IMR-90 (cell line): ENCODE data around the gene LMBRD2. TPM values are rescaled to one million over a fixed set of nuclear protein-coding genes. Genes with fewer than 3 reads are reported as not detected.

ENCODE experiments used
- ATAC-seq: fragments of 200-7000 bp; cut with Tn5 transposase; 2 replicates; pipeline ENCODE4 v1.9.1; 2020; ENCODE audit warnings: low read depth, mild to moderate bottlenecking, moderate library complexity
- BruUV-seq: library from RNA; stranded (reverse); fragments of 400-500 nt; replicated peaks from 2 replicates; lab custom pipeline; 2021; lab: Mats Ljungman, UMichigan
- CTCF ChIA-PET: fragments of 300-600 bp; formaldehyde crosslinking; extraction: SDS; loops from one replicate; lab custom pipeline; 2021; ENCODE audit warnings: antibody characterized with exemption; lab: Yijun Ruan, JAX
- POLR2A ChIA-PET: fragments of 300-600 bp; sonication (Branson Sonifier 250); formaldehyde crosslinking; loops from one replicate; lab custom pipeline; 2022; ENCODE audit warnings: antibody characterized with exemption; ENCODE audit not compliant: unreplicated experiment; lab: Charles Lee
- DNase-seq: peaks from one replicate; pipeline ENCODE4 v3.0.0; 2013
- H2AFZ ChIP-seq: replicated peaks from 2 replicates; pipeline ENCODE3; 2013; ENCODE audit warnings: low read length, mild to moderate bottlenecking; ENCODE audit not compliant: poor library complexity
- H2AK5ac ChIP-seq: 2 replicates; pipeline ENCODE4 v1.6.1; 2013; ENCODE audit warnings: low read depth, low read length, inconsistent platforms
- H2AK9ac ChIP-seq: replicated peaks from 2 replicates; pipeline ENCODE3; 2013; ENCODE audit warnings: mild to moderate bottlenecking, low read depth, low read length, moderate library complexity; ENCODE audit not compliant: poor library complexity
- H2BK120ac ChIP-seq: 2 replicates; pipeline ENCODE4 v1.6.1; 2013; ENCODE audit warnings: low read depth, low read length, inconsistent platforms
- H2BK15ac ChIP-seq: 3 replicates; pipeline ENCODE4 v1.6.1; 2013; ENCODE audit warnings: low read depth, low read length, inconsistent platforms
- H2BK20ac ChIP-seq: 2 replicates; pipeline ENCODE4 v1.6.1; 2013; ENCODE audit warnings: low read depth, mild to moderate bottlenecking, inconsistent platforms, low read length, moderate library complexity
- H2BK5ac ChIP-seq: 2 replicates; pipeline ENCODE4 v1.6.1; 2013; ENCODE audit warnings: mild to moderate bottlenecking, low read depth, low read length, inconsistent platforms; ENCODE audit not compliant: poor library complexity, severe bottlenecking
- H3K14ac ChIP-seq: replicated peaks from 2 replicates; pipeline ENCODE4 v1.6.1; 2013; ENCODE audit warnings: low read depth, low read length, inconsistent platforms
- H3K18ac ChIP-seq: 2 replicates; pipeline ENCODE4 v1.6.1; 2013; ENCODE audit warnings: low read depth, low read length, control low read depth
- H3K23ac ChIP-seq: 2 replicates; pipeline ENCODE4 v1.6.1; 2013; ENCODE audit warnings: low read depth, low read length, inconsistent platforms
- H3K27ac ChIP-seq: 2 replicates; pipeline ENCODE4 v1.5.1; 2013; ENCODE audit warnings: mild to moderate bottlenecking, control low read depth, low read length; ENCODE audit not compliant: insufficient read depth
- H3K27me3 ChIP-seq: 2 replicates; pipeline ENCODE4 v1.6.1; 2013; ENCODE audit warnings: low read length; ENCODE audit not compliant: control insufficient read depth, insufficient read depth
- H3K36me3 ChIP-seq: 2 replicates; pipeline ENCODE4 v1.6.1; 2013; ENCODE audit warnings: low read length, mixed read lengths; ENCODE audit not compliant: control insufficient read depth, insufficient read depth
- H3K4ac ChIP-seq: 2 replicates; pipeline ENCODE4 v1.6.1; 2013; ENCODE audit warnings: low read depth, low read length, inconsistent platforms
- H3K4me1 ChIP-seq: 2 replicates; pipeline ENCODE4 v1.6.1; 2013; ENCODE audit warnings: low read length, mixed read lengths; ENCODE audit not compliant: control insufficient read depth, insufficient read depth
- H3K4me2 ChIP-seq: 2 replicates; pipeline ENCODE4 v1.6.1; 2013; ENCODE audit warnings: low read depth, mild to moderate bottlenecking, control low read depth, low read length, moderate library complexity
- H3K4me3 ChIP-seq: 2 replicates; pipeline ENCODE4 v1.5.1; 2013; ENCODE audit warnings: low read depth, mild to moderate bottlenecking, control low read depth, low read length, moderate library complexity; ENCODE audit not compliant: insufficient read depth
- H3K56ac ChIP-seq: 2 replicates; pipeline ENCODE4 v1.6.1; 2013; ENCODE audit warnings: low read length, inconsistent platforms; ENCODE audit not compliant: insufficient read depth; ENCODE audit errors: extremely low read depth
- H3K79me1 ChIP-seq, 2 experiments: 2 replicates each; pipeline ENCODE4 v1.6.1; 2013; ENCODE audit warnings: low read length in 2 of 2, inconsistent platforms in 1 of 2, low read depth in 1 of 2
- H3K9ac ChIP-seq: 2 replicates; pipeline ENCODE4 v1.6.1; 2013; ENCODE audit warnings: low read depth, low read length, control low read depth
- H3K9me1 ChIP-seq: 2 replicates; pipeline ENCODE4 v1.6.1; 2013; ENCODE audit warnings: low read length, inconsistent platforms; ENCODE audit not compliant: insufficient read depth
- H3K9me3 ChIP-seq: 2 replicates; pipeline ENCODE4 v1.6.1; 2013; ENCODE audit warnings: low read length; ENCODE audit not compliant: control insufficient read depth, insufficient read depth
- H4K20me1 ChIP-seq: 2 replicates; pipeline ENCODE4 v1.6.1; 2013; ENCODE audit warnings: low read length, inconsistent platforms; ENCODE audit not compliant: insufficient read depth
- H4K5ac ChIP-seq: 2 replicates; pipeline ENCODE4 v1.6.1; 2013; ENCODE audit warnings: mild to moderate bottlenecking, low read depth, low read length, control low read depth
- H4K8ac ChIP-seq, 2 experiments: 2 replicates each; pipeline ENCODE4 v1.6.1; 2013; ENCODE audit warnings: low read depth in 2 of 2, low read length in 2 of 2, control low read depth in 1 of 2, inconsistent platforms in 1 of 2
- H4K91ac ChIP-seq: 2 replicates; pipeline ENCODE4 v1.6.1; 2013; ENCODE audit warnings: low read depth, low read length, inconsistent platforms; ENCODE audit not compliant: insufficient read depth
- BHLHE40 ChIP-seq: fragments of 150-350 bp; IDR thresholded peaks from 2 replicates; pipeline ENCODE4 v1.6.1; 2016; ENCODE audit warnings: mild to moderate bottlenecking, low read depth, low read length
- CEBPB ChIP-seq: IDR thresholded peaks from 2 replicates; pipeline ENCODE4 v1.6.1; 2012; ENCODE audit warnings: low read depth, low read length, improper control_type of control experiment
- CHD1 ChIP-seq: IDR thresholded peaks from 2 replicates; pipeline ENCODE4 v1.6.1; 2012; ENCODE audit warnings: low read depth, low read length, improper control_type of control experiment
- ELK1 ChIP-seq: fragments of 150-350 bp; IDR thresholded peaks from 2 replicates; pipeline ENCODE4 v1.6.1; 2016; ENCODE audit warnings: low read depth, mild to moderate bottlenecking, low read length, moderate library complexity, borderline replicate concordance
- FOS ChIP-seq: fragments of 150-350 bp; IDR thresholded peaks from 2 replicates; pipeline ENCODE4 v1.6.1; 2016; ENCODE audit warnings: low read depth, low read length
- MAZ ChIP-seq: IDR thresholded peaks from 2 replicates; pipeline ENCODE4 v1.6.1; 2012; ENCODE audit warnings: low read depth, mild to moderate bottlenecking, low read length, improper control_type of control experiment, moderate library complexity, borderline replicate concordance
- NFE2L2 ChIP-seq: fragments of 150-350 bp; IDR thresholded peaks from 2 replicates; pipeline ENCODE4 v1.6.1; 2016; ENCODE audit warnings: low read depth, mild to moderate bottlenecking, low read length
- POLR2A ChIP-seq: IDR thresholded peaks from 2 replicates; pipeline ENCODE4 v1.6.1; 2012; ENCODE audit warnings: mild to moderate bottlenecking, low read depth, low read length
- RAD21 ChIP-seq: IDR thresholded peaks from 2 replicates; pipeline ENCODE4 v1.6.1; 2012; ENCODE audit warnings: low read length, improper control_type of control experiment
- RCOR1 ChIP-seq: IDR thresholded peaks from 2 replicates; pipeline ENCODE4 v1.6.1; 2012; ENCODE audit warnings: mild to moderate bottlenecking, low read length, improper control_type of control experiment; ENCODE audit not compliant: insufficient replicate concordance
- RFX5 ChIP-seq: IDR thresholded peaks from 2 replicates; pipeline ENCODE4 v1.8.0; 2012; ENCODE audit warnings: low read depth, mild to moderate bottlenecking, low read length, moderate library complexity
- SMC3 ChIP-seq: fragments of 150-350 bp; IDR thresholded peaks from 2 replicates; pipeline ENCODE4 v1.6.1; 2016; ENCODE audit warnings: low read depth, mild to moderate bottlenecking, antibody characterized with exemption, low read length, moderate library complexity
- USF2 ChIP-seq: fragments of 150-350 bp; IDR thresholded peaks from 2 replicates; pipeline ENCODE4 v1.6.1; 2017; ENCODE audit warnings: mild to moderate bottlenecking, antibody characterized with exemption, low read length, low read depth
- WGBS, 2 experiments: methylation state at CpG; one replicate each; pipeline versions ENCODE4 v1.1.5 to v1.1.7; 2013; ENCODE audit warnings: missing lambda C conversion rate in 2 of 2; ENCODE audit not compliant: insufficient read length in 1 of 2; ENCODE audit errors: extremely low coverage in 2 of 2; 5-methylcytosine and 5-hydroxymethylcytosine counted together
- dilution Hi-C: fragments of 300-500 bp; cut with HindIII; formaldehyde crosslinking; loops from one replicate; pipeline ENCODE4 v1.14.3; 2018; ENCODE audit warnings: low sequenced_read_pairs; ENCODE audit not compliant: unreplicated experiment
- in situ Hi-C: fragments of 300-500 bp; cut with MboI; formaldehyde crosslinking; loops from 3 replicates; pipeline ENCODE4 v1.14.3; 2019; ENCODE audit warnings: low sequenced_read_pairs, inconsistent platforms, mixed read lengths
- intact Hi-C: fragments of 100-400 bp; cut with micrococcal nuclease; formaldehyde crosslinking; loops from 2 replicates; pipeline ENCODE4 v1.10.0; 2022
- polyA plus RNA-seq, 3 experiments: library from polyadenylated mRNA; depleted of rRNA; stranded (reverse); fragments of >200 nt; gene quantifications; 2 replicates each; pipeline ENCODE4 v1.2.3, GENCODE V29; 2012; ENCODE audit warnings: low replicate concordance in 1 of 3
- total RNA-seq: library from RNA; depleted of rRNA; stranded (reverse); fragments of >200 nt; gene quantifications from 2 replicates; pipeline ENCODE4 v1.2.3, GENCODE V29; 2012

The LMBRD2 gene
- total and polyA plus RNA-seq, 2 of the 4 experiments (the other 2 are of a cell fraction): 1.8 to 5.2 TPM

- Histone ChIP-seq H3K36me3 (no peaks in the 10 kb centered on the region), H3K4me3 (no peak overlapping the region), H3K9me1 (no peaks in the 10 kb centered on the region), H2BK15ac (no peak overlapping the region), H2BK20ac (no peak overlapping the region), H3K27ac (no peak overlapping the region), H4K91ac (no peak overlapping the region), H4K5ac (no peak overlapping the region), H3K18ac (no peak overlapping the region), H4K8ac (no peak overlapping the region), H3K56ac (no peak overlapping the region), H3K79me1 (no peaks in the 10 kb centered on the region), H3K27me3 (no peaks in the 10 kb centered on the region), H3K9me3 (no peaks in the 10 kb centered on the region), H3K23ac (no peak overlapping the region), H2AK5ac (no peak overlapping the region), H3K4me1 (no peaks in the 10 kb centered on the region), H3K9ac (no peak overlapping the region), H3K14ac (no peak overlapping the region), H2AK9ac (no peak overlapping the region), H3K4ac (no peak overlapping the region), H2BK120ac (no peak overlapping the region), H2BK5ac (no peak overlapping the region), H3K4me2 (no peak overlapping the region), H4K20me1 (no peaks in the 10 kb centered on the region), H2AFZ (no peak overlapping the region)
- CTCF ChIA-PET: interaction anchor here (0.8 kb wide), 2 partner anchors 22 to 209 kb away, joined by 3 to 5 read pairs; no protein-coding TSS in a partner anchor
- no CpG with 5 or more reads among the region's 2 CpGs for WGBS, 2 experiments
- dilution Hi-C loops (no loop called here), intact Hi-C loops (no loop called here), in situ Hi-C loops (no loop called here)
- POLR2A ChIA-PET: no interaction called here
- ATAC-seq: no peak
- DNase-seq: no peak
- TF ChIP-seq SMC3 (no peak), NFE2L2 (no peak), MAZ (no peak), POLR2A (no peak), USF2 (no peak), BHLHE40 (no peak), RCOR1 (no peak), CHD1 (no peak), RAD21 (no peak), RFX5 (no peak), CEBPB (no peak), FOS (no peak), ELK1 (no peak)
- no TSS peak for BruUV-seq
These were observed 94.3 kb downstream of the LMBRD2 start for GRCh38 chr5:36057386-36057785.
